ENCODE results near the gene NTRK3. TPM values are rescaled to one million over a fixed set of nuclear protein-coding genes. Genes with fewer than 3 reads are reported as not detected.

NTRK3 gene
- total and polyA plus RNA-seq, 12 donors: 1.6 to 8.5 (median 3.3) TPM

DNA sequence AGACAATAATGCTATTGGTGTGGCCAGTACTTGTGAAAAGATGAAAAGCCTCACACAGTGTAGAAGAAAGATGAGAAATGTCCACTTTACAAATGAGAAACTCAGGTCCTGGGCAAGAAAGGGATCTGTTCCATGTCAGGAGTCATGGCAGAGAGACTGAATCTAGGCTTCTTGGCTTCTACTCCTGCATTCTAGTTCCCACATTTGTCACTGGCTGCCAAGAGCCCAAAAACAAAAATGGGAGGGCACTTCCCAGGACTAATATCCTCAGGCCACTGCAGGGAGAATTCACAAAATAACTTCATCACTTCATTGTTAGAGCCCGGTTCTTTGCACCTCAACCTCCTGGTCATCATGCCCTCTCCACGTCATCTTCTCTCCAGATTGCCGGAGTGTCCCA lies 337.5 kb downstream of the NTRK3 start:
- no peak for DNase-seq
- Histone ChIP-seq H3K27ac (no peak overlapping the region), H3K4me3 (no peak overlapping the region), H3K27me3 (no peaks in the 10 kb centered on the region), H3K36me3 (replicated peaks in 1 of 2) (no peaks in the 10 kb centered on the region), H3K9me3 (replicated peaks in 1 of 3) (no peaks in the 10 kb centered on the region), H3K4me1 (replicated peaks in 1 of 2) (no peaks in the 10 kb centered on the region)
- intact Hi-C loops (cut with DNase I): no loop called here
- WGBS, 4 donors: 76 to 91% (median 85%) methylated on average over 3 of the region's 3 CpGs
- no peak for TF ChIP-seq POLR2A (IDR thresholded peaks at IDR 0.05)
- TF ChIP-seq, protein P1, sequence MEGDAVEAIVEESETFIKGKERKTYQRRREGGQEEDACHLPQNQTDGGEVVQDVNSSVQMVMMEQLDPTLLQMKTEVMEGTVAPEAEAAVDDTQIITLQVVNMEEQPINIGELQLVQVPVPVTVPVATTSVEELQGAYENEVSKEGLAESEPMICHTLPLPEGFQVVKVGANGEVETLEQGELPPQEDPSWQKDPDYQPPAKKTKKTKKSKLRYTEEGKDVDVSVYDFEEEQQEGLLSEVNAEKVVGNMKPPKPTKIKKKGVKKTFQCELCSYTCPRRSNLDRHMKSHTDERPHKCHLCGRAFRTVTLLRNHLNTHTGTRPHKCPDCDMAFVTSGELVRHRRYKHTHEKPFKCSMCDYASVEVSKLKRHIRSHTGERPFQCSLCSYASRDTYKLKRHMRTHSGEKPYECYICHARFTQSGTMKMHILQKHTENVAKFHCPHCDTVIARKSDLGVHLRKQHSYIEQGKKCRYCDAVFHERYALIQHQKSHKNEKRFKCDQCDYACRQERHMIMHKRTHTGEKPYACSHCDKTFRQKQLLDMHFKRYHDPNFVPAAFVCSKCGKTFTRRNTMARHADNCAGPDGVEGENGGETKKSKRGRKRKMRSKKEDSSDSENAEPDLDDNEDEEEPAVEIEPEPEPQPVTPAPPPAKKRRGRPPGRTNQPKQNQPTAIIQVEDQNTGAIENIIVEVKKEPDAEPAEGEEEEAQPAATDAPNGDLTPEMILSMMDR (IDR thresholded peaks at IDR 0.05): no peak

GRCh38 chr15:87917480-87917879 lies 339.1 kb downstream of the NTRK3 start:
- Histone ChIP-seq H3K27ac (no peak overlapping the region), H3K27me3 (no peaks in the 10 kb centered on the region), H3K9me3 (replicated peaks in 1 of 3) (no peaks in the 10 kb centered on the region), H3K4me3 (no peak overlapping the region), H3K4me1 (replicated peaks in 1 of 2) (no peaks in the 10 kb centered on the region), H3K36me3 (replicated peaks in 1 of 2) (no peaks in the 10 kb centered on the region)
- TF ChIP-seq, protein P1 (IDR thresholded peaks at IDR 0.05): no peak
- TF ChIP-seq POLR2A (IDR thresholded peaks at IDR 0.05): no peak
- intact Hi-C loops (cut with DNase I): no loop called here
- no peak for DNase-seq
- WGBS, 4 donors: 45 to 65% (median 57%) methylated on average over 2 of the region's 2 CpGs

- 48 to 72% (median 56%) methylated on average over 5 of the region's 5 CpGs for WGBS, 4 donors
- DNase-seq: no peak
- no peaks in the 10 kb centered on the region for H3K27me3 ChIP-seq
- H3K4me1 ChIP-seq (replicated peaks in 1 of 2): no peaks in the 10 kb centered on the region
- H3K9me3 ChIP-seq (replicated peaks in 1 of 3): no peaks in the 10 kb centered on the region
- no peak overlapping the region for H3K27ac ChIP-seq
- H3K4me3 ChIP-seq: no peak overlapping the region
- no peaks in the 10 kb centered on the region for H3K36me3 ChIP-seq (replicated peaks in 1 of 2)
- intact Hi-C loops (cut with DNase I): no loop called here
- TF ChIP-seq, protein P1 (IDR thresholded peaks at IDR 0.05): no peak
- no peak for TF ChIP-seq POLR2A (IDR thresholded peaks at IDR 0.05)
These were observed 340.3 kb downstream of the NTRK3 start for GRCh38 chr15:87916208-87916607.

DNA sequence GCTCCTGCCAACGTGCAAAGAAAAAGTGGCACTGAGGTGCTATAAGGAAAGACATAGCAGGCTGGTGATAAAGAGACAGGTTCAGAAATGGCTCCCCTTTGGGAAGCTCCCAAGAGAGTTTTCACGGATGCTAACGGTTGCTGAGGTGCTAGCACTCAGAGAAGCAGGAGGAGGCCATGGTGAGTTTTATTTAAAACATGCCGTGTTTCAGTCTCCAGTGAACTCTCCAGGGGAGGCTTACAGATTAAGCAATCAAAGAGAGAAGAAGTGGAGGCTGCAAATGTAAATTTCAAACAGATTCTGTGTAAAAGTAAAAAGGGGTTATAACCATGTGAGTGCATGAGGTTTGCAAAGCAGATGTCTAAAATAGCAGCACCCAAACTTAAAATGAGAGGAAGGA lies 346.2 kb downstream of the NTRK3 start:
- Histone ChIP-seq H3K4me1 (replicated peaks in 1 of 2) (no peaks in the 10 kb centered on the region), H3K9me3 (replicated peaks in 1 of 3) (no peaks in the 10 kb centered on the region), H3K4me3 (no peak overlapping the region), H3K36me3 (replicated peaks in 1 of 2) (no peaks in the 10 kb centered on the region), H3K27me3 (no peaks in the 10 kb centered on the region), H3K27ac (no peak overlapping the region)
- 54 to 78% (median 65%) methylated on average over 4 of the region's 4 CpGs for WGBS, 4 donors
- intact Hi-C loops (cut with DNase I): no loop called here
- TF ChIP-seq, protein P1 (IDR thresholded peaks at IDR 0.05): no peak
- no peak for TF ChIP-seq POLR2A (IDR thresholded peaks at IDR 0.05)
- DNase-seq: no peak
